HG03520 (cell line): ENCODE measurements around the gene DNAJC6.
A peak's percentile ranks its signal among the peaks of the same experiment; 100 is the strongest.

Experiments
- ATAC-seq: cut with Tn5 transposase; IDR thresholded peaks from one replicate; pipeline ENCODE4 v1.9.1; 2021; ENCODE audit warnings: mild to moderate bottlenecking, moderate library complexity; ENCODE audit not compliant: unreplicated experiment

Gene DNAJC6

GRCh38 chr1:65459397-65459768, 150.0 kb downstream of the DNAJC6 start:
- ATAC-seq, result peak; percentile 85
